DMS 273 (cell line): ENCODE measurements around the gene CARD11.

Experiments used
- DNase-seq: peaks from one replicate; lab custom pipeline; 2025; ENCODE audit not compliant: unreplicated experiment; lab: John Stamatoyannopoulos, UW

The CARD11 gene

GRCh38 chr7:2878306-2878705 is 165.4 kb downstream of the CARD11 start:
- DNase-seq: no peak

GRCh38 chr7:2876031-2876731 is 167.5 kb downstream of the CARD11 start:
- no peak for DNase-seq

GRCh38 chr7:2873686-2874551 is 169.7 kb downstream of the CARD11 start:
- DNase-seq: peak; percentile 82

- no peak for DNase-seq
Measured at GRCh38 chr7:2873146-2873545, 170.5 kb downstream of the CARD11 start.

GRCh38 chr7:2872296-2872874 is 171.3 kb downstream of the CARD11 start:
- DNase-seq: peak; percentile 79

DNA sequence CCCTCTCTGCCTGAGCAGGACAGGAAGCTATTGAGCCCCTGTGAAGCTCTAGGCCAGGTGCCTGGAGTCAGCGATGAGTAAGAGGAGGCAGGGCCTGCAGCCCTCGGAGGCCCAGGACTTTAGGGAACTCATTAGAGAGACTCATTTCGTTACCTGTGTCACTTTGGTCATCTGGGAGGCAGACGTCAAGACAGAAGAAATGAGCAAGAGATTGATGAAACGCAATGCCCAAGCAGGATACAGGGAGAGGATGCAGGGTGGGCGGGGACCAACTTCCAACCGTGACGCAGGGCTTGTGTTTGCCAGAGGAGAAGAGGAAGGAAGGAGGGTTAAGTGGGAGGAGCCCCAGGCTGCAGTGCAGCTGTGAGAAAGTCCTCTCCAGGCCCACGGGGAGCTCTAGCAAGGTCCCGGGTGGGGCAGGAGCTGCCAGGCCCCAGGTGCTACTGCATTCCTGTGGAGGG is 173.2 kb downstream of the CARD11 start:
- no peak for DNase-seq

DNA sequence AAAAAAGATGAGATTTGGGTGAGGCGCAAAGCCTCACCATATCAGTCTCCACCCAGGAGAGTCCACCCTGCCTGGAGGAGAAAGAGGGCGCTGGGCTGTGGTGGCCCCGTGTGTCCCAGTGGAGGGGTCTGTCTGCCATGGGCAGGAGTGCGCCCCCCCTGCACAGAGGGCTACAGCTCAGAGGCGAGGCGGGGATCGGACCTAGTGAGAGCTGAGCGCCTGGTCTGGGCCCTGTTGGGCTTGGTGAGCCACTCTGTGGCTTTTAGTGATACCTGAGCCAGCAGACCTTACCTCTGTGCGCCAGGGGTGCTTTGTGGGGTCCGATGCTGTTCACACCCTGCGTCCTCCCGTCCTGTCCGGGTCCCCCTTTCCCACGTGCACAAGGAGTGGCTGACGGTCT is 173.7 kb downstream of the CARD11 start:
- DNase-seq: no peak

DNA sequence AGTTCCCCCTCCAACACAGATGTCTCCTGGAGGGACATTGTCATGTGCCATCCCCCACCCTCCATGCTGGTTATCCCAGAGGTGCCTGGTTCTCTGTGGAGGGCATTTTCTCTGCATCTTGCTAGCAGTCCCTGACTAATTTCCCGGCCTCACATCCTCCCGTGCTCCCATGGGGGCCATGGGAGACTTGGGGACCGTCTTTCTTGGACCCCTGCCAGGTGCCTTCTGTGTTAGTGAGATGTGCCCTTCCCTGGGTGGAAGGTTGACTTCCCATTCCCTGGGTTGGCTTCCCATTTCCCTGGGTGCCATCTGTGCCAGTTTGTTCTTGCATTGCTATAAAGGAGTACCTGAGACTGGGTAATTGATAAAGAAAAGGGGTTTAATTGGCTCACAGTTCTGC is 177.1 kb downstream of the CARD11 start:
- DNase-seq: no peak

DNA sequence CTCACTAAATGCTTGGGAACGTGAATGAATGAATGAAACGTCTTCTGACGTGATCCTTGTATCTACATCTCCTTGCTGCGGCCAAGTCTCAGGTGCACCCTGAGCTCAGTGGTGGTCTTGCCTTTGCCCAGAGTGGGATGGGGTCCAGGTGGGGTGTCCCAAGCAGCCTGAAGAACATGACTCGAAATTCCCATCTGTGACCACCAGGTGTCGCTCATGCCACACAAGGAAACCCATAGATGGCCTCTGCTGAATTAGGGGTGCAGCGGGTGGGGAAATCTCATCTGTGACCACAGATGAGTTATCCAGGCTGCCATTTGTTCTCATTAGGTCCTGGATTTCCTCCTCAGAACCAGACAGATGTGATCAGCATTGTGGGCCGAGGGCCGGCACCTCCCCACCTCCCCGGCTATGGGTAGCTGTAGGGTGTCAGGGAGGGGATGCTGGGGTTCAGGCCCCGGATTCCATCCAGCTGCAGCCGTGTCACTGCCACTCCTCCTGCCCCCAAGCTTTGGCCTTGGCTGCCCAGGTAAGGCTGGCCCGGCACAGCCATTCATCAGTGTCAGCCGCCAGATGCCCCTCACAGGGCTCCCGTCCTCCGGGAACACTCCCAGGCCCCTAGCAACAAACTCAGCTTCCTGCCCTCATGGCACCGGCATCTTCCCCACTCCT is 178.5 kb downstream of the CARD11 start:
- DNase-seq: peak; percentile 88

- no peak for DNase-seq
Measured at GRCh38 chr7:2864204-2864985, 179.3 kb downstream of the CARD11 start.

GRCh38 chr7:2863461-2864066 is 180.1 kb downstream of the CARD11 start:
- no peak for DNase-seq

DNA sequence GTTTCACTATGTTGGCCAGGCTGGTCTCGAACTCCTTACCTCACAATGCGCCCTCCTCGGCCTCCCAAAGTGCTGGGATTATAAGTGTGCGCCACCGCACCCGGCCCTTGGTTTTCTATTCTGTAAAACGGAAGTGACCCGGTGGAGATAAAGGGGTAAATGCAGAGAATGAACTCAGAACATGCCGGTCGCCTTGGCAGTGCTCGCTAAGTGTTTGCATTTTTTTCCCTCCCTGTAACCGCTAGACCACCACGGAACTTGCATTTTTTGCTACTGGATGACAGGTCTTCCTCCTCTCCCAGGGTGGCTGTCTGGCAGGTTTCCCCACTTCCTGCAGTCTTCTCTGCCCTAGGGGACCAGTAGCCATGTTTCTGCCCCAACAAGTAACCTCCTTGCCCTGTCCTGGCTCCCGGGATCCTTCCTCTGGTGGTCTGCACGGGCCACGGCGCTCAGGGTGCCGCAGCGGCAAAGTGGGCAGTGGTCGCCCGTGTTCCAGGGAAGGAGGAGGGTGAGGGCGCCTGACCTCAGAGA is 180.8 kb downstream of the CARD11 start:
- no peak for DNase-seq

DNA sequence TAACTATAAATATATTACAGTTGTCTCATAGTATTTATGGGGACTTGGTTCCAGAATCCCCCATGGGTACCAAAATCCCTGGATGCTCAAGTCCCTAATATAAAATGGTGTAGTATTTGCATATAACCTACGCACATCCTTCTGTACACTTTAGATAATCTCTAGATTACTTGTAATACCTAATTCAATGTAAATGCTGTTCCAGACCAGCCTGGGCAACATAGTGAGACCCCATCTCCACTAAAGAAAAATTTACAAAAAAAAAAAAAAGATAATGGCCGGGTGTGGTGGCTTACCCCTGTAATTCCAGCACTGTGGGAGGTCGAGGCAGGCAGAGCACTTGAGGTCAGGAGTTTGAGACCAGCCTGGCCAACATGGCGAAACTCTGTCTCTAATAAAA is 182.2 kb downstream of the CARD11 start:
- DNase-seq: no peak

DNA sequence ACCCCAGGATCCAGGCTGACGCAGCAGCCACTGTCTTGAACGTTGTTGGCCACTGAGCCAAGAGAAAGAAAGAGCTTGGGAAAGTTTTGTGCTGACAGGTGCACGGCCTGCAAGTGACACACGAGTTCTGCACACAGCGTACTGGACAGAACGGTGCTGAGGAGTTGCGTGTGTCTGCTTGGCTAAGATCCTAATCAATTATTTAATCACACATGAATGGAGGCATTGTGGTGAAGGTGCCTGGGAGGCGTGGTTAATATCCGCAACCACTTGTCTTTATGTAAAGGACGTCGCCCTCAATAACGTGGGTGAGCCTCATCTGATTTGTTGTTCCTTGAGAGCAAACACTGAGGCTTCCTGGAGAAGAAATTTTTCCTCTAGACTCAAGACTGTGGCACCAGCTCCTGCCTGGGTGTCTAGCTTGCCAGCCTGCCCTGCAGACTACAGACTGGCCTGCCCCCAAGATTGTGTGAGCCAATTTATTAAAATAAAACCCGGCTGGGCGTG is 183.0 kb downstream of the CARD11 start:
- no peak for DNase-seq

DNA sequence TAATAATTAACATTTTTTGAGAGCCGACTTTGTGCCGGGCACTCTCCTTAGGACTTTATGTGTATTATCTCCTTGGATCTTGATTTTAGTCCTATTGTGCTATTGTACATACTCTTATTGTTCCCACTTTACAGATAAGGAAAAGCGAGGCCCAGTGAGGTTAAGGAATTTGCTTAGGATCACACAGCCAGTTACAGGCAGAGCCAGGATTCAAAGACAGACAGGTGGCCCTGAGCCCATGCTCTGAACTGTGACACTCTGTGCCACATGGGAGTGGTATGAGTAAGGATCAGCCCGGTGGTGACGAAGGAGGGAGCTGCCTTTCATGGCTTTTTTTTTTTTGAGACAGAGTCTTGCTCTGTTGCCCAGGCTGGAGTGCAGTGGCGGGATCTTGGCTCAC is 183.7 kb downstream of the CARD11 start:
- no peak for DNase-seq

GRCh38 chr7:2858621-2859020 is 185.0 kb downstream of the CARD11 start:
- no peak for DNase-seq

GRCh38 chr7:2856388-2857169 is 187.1 kb downstream of the CARD11 start:
- no peak for DNase-seq
